ENCODE data around the gene TP53BP2.
A peak's percentile ranks its signal among the peaks of the same experiment; 100 is the strongest.
"Not testable (repeated sequence)": the region's sequence is repeated elsewhere in the genome, so short reads cannot be mapped to it uniquely, and the experiment has no call there.

Gene TP53BP2

GRCh38 chr1:223845810-223846682 is at the start of gene TP53BP2:
Gene TP53BP2, minus strand, starts transcription at chr1:223845947. Its CDS starts 267 bp downstream, at chr1:223845680.
- DNase-seq = no peak

- not testable (repeated sequence) for DNase-seq
Measured at GRCh38 chr1:223890494-223890893, 44.7 kb upstream of the TP53BP2 start.

- DNase-seq = not testable (repeated sequence)
Measured at GRCh38 chr1:223889319-223889718, 43.6 kb upstream of the TP53BP2 start.

DNA sequence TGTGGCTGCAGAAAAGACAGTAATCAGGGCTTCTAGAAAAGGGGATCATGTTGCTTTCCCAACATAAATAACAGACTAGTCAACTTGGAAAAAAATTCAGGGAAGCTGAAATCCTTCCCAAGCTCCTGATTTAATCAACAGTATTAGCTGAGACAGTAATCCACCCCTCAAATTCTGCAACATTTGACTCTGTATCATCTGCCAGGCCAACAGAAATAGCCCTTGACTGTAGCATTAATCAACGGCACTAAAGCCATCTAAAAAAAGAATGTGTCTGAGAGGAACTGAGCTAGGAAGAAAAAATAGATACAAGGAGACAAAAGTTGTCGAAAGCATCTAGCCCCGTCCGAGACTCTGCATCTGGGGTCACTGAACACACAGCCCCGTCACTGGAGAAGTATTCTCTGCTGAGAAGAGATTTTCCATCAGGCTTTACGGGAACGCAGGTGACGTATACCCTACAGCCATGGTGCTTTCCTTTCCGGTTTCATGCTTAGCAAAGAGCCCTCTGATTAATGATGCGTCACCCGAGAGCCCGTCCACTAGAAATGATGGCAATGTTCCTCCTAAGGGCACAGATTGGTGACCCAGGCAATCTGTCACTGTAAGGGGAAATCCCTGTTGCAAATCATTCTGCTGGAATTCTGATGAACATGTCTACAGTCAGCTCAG is 42.1 kb upstream of the TP53BP2 start:
- DNase-seq = no peak

GRCh38 chr1:223886516-223886921 is 40.8 kb upstream of the TP53BP2 start:
- DNase-seq = no peak

GRCh38 chr1:223885614-223886013 is 39.9 kb upstream of the TP53BP2 start:
- DNase-seq = no peak

DNA sequence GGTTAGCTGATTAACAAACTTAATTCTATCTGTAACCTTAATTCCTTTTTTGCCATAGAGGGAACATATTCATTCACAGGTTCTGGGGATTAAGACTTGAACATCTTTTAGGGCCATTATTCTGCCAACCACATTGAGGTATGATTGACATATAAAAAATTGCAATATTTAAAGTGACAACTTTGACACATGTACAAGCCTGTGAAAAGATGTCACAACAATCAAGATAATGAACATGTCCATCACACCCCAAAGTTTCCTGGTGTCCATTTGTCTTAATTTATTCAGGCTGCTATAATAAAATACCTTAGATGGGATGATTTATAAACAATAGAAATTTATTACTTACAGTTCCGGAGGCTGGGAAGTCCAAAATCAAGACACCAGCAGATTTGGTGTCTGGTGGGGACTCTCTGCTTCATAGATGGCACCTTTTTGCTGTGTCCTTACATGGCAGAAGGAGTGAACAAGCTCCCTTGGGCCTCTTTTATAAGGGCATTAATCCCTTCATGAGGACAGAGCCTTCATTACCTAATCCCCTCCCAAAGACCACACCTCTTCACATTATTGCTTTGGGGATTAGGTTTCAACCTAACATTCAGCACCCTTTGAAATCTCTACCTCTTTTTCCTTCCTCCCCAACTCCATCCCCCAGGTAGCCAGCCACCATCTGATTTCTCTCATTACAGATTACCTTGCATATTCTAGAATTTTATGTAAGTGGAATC is 33.0 kb upstream of the TP53BP2 start:
- DNase-seq = peak; percentile 71

- DNase-seq = no peak
Measured at GRCh38 chr1:223877804-223878203, 32.1 kb upstream of the TP53BP2 start.

GRCh38 chr1:223876590-223876989 is 30.8 kb upstream of the TP53BP2 start:
- DNase-seq = no peak

GRCh38 chr1:223873044-223873443 is 27.3 kb upstream of the TP53BP2 start:
- DNase-seq = no peak

DNA sequence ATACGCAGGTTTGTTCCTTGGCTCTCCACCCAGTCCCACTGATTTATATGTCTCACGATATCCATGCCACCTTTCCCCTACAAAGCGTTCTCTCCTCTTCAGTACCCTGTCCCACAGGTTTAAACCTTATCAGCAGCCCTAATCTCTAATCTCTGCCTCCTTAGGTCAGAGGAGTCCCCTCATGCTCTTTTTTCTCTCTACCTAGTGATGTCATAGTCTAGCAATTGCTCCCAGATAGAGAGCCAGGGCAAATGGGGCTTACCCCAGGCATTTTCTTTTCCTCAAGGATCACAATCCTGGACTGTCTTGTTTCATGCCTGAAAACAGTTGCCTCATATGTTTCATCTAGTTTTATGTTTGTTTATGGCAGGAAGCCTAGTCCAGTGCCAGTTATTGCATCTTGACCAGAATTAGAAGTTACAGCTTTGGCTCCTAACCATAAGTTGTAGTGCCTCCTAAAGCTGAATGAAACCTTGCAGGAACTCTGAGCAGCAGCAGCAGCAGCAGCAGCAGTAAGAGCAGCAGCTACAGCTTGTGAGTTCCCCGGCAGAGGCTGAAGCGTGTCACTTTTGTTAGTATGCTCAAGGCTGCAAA is 26.7 kb upstream of the TP53BP2 start:
- DNase-seq = no peak

DNA sequence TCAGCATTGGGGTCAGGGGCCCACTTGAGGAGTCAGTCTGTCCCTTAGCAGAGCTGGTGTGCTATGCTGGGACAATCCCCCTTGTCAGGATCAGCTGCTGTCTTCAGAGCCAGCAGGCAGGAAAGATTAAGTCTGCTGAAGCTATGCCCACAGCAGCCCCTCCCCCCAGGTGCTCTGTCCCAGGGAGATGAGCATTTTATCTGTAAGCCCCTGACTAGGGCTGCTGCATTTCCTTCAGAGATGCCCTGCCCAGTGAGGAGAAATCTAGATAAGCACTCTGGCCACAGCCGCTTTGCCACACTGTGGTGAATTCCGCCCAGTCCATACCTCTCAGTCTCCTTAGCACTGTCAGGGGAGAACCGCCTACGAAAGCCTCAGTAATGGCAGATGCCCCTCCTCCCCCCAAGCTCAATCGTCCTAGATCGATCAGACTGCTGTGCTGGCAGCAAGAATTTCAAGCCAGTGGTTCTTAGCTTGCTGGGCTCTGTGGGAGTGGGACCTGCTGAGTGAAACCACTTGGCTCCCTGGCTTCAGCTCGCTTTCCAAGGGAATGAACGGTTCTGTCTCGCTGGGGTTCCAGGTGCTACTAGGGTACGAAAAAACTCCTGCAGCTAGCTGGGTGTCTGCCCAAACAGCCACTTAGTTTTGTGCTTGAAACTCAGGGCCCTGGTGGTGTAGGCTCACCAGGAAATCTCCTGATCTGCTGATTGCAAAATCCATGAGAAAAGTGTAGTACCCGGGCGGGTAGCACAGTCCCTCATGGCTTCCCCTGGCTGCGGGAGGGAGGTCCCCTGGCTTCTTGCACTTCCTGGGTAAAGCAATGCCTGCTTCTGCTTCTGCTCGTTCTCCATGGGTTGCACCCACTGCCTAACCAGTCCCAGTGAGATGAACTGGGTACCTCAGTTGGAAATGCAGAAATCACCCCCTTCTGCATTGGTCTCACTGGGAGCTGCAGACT is 25.1 kb upstream of the TP53BP2 start:
- no peak for DNase-seq

DNA sequence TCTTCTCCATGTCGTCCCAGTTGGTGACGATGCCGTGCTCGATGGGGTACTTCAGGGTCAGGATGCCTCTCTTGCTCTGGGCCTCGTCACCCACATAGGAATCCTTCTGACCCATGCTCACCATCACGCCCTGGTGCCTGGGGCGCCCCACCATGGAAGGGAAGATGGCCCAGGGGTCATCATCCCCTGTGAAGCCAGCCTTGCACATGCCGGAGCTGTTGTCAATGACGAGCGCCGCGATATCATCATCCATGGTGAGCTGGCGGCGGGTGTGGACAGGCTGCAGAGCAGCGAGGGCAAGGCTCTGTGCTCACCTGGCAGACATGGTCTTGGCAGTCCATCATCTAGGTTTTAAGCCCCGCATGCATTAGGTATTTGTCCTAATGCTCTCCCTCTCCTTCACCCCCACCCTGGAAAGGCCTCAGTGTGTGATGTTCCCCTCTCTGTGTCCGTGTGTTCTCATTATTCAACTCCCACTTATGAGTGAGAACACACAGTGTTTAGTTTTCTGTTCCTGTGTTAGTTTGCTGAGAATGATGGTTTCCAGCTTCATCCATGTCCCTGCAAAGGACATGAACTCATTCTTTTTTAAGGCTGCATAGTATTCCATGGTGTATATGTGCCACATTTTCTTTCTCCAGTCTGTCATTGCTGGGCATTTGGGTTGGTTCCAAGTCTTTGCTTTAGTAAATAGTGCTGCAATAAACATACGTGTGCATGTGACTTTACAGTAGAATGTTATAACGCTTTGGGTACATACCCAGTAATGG is 19.0 kb upstream of the TP53BP2 start:
- DNase-seq = not testable (repeated sequence)

DNA sequence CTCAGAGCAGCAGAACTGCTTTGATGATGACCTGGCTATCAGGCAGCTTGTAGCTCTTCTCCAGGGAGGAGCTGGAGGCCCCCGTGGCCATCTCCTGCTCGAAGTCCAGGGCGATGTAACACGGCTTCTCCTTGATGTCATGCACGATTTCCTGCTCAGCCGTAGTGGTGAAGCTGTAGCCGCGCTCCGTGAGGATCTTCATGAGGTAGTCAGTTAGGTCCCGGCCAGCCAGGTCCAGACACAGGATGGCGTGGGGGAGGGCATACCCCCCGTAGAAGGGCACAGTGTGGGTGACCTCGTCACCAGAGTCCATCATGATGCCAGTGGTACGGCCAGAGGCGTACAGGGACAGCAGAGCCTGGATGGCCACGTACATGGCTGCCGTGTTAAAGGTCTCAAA is 18.3 kb upstream of the TP53BP2 start:
- DNase-seq = no peak

DNA sequence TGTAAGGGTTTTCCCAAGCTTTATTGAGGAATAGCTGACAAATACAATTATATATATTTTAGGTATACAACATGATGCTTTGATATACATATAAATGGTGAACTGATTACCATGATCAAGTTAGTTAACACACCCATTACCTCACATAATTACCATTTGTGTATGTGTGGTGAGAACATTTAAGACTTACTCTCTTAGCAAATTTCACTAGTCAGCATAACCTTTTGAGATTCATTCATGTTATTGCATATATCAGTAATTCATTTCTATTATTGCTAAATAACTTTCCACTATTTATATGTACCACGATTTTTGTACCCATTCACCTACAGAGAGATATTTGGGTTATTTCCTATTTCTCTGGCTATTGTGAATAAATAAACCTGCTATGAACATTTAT is 16.2 kb upstream of the TP53BP2 start:
- no peak for DNase-seq

DNA sequence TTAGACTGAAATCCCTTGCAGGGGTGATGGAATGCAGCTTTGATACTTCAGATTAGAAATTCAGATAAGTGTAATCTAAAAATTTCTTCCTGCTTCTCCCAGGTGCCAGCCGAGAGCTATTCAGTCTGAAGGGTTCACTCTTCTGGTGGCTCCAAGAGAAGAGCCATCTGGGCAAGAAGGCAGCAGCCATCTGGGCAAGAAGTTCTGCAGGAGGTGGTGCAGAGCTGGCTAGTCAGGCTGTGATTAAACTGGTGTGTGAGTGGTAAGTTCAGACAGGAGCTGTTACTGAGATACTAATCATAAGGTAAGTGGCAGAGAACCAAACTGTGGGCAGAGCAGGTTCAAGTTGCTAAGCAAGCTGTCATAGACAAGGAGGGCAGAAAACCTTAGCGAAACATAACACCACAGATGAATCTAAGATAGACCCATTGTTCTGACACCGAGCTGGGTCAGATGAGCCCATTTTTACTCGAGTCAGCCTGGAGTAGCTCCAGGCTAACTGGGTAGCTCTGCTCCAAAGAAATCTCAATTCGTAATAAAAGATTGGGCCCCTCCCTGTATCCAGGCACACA is 14.4 kb upstream of the TP53BP2 start:
- DNase-seq = peak; percentile 87

DNA sequence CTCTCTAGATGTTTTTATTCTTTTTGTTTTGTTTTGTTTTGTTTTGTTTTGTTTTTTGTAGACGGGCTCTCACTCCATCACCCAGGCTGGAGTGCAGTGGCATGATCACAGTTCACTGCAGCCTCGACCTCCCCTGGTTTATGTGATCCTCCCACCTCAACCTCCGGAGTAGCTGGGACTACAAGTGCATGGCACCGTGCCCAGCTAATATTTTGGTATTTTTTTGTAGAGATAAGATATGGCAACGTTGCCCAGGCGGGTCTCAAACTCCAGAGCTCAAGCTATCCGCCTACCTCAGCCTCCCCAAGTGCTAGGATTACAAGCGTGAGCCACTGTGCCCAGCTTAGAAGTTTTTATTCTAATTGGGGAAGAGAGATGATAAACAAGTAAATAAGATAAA is 13.3 kb upstream of the TP53BP2 start:
- DNase-seq = no peak

DNA sequence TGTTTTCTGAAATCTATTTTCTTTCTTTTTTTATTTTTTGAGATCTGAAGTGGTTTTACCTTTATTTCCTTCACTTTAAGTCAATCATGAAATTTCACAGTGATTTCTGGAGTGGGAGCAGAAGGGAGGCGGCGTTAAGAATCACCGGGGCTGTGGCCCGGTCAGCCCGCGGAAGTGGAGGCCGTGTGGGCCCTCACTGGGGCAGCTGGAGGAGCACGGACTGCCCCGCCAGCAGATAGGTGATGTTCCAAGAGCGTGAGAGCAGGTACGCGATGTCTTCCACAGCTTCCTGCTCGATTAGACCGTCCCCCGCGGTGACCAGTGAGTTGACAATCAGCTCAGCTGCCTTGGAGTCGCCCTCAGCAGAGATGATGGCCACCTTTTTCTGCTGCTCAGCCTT is 10.6 kb upstream of the TP53BP2 start:
- no peak for DNase-seq

- no peak for DNase-seq
Measured at GRCh38 chr1:223853748-223854147, 8.0 kb upstream of the TP53BP2 start.

- no peak for DNase-seq
Measured at GRCh38 chr1:223853275-223853674, 7.5 kb upstream of the TP53BP2 start.

GRCh38 chr1:223852337-223852736 is 6.6 kb upstream of the TP53BP2 start:
- DNase-seq = no peak

Measured in NCI-H524 treated with DMSO at 0.1 percent for 48 hours (cell line).